NCI-H146 (cell line): ENCODE data around the gene KLHL42.

Experiments
- DNase-seq: peaks from one replicate; lab custom pipeline; 2025; lab: John Stamatoyannopoulos, UW

KLHL42 gene

DNA sequence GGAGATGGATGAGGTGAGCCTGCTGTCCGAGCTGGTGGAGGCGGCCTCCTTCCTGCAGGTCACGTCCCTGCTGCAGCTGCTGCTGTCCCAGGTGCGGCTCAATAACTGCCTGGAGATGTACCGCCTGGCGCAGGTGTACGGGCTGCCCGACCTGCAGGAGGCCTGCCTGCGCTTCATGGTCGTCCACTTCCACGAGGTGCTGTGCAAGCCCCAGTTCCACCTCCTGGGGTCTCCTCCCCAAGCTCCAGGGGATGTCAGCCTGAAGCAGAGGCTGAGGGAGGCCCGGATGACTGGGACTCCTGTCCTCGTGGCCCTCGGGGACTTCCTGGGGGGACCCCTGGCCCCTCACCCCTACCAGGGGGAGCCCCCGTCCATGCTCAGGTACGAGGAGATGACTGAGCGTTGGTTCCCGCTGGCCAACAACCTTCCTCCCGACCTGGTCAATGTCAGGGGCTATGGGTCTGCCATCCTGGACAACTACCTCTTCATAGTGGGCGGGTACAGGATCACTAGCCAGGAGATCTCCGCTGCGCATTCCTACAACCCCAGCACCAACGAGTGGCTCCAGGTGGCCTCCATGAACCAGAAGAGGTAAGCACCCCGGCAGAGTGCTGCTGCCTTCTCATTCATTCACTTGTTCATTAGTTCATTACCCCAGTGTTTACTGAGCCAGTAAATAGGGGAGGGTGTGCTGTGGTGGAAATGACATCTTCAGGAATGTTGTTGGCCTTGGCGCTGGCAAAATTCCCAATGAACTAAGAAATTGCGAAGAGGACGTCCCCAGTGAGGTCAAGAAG, 777 bp downstream of the KLHL42 start:
- peak; percentile 86 for DNase-seq

DNA sequence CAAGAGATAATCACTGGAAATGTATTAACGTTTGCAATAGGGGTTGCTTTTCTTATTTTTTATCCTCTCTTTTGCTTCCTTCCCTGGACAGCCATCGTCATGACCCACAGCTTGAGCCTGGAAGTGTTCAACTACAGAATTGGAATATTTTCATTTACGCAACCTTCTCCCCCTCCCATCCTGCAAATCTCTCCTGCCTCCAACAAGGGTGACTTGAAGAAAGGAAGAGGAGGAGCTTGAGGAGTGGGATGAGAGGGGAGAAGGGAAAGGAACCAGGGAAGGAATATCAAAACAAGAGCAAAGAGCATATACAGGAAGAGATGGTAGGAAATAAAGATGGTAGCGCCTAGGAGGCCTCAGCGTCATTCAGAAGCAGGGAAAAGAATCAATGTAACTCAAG, 1.6 kb downstream of the KLHL42 start:
- no peak for DNase-seq

DNA sequence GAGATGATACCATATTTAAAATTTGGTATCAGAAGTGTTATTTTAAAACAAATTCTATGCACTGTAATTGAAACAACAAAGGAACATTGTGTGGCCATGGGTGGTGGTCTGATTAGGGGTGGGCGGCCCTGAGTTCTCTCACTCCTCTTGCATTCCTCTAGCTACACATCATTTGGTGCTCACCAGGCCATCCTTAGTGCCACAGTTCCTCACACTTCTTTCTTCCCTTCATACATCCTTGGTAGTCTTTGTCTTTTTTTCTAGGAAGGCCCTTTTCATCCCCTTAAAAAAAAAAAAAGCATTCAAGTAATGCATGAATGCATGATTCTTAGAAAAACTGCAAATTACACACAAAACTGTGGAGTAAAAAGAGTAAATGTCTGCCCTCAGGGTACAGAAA, 2.4 kb downstream of the KLHL42 start:
- DNase-seq = no peak

DNA sequence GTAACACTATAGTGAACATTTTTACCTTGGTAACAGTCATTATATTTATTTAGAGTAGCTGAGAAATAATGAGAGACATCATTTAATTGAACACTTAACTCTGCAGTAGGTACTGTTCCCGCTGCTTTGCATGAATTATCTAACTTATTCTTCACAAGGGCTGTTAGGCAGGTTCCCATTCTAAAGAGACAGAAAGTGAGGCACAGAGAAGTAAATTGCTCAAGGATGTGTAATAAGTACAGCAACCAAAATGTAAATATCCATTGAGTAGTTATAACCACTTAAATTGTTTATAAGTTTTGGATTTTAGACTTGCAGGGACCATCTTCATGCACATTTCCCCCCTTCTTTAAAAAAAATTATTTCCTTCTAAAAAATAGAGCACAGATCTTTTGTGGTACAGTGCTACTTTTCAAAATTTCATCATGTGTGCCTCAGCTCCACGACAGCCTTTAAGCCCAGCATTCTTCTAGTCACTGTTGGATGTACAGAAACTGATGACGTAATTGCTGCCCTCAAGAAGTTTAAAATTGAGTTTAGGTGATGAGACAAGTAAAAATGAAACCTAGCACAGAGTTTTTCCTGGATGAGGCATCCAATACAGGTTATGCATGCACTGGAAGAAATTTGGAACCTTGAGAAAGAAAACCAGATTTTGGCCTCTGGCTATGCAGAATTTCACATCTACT, 6.0 kb downstream of the KLHL42 start:
- DNase-seq = peak; percentile 73

DNA sequence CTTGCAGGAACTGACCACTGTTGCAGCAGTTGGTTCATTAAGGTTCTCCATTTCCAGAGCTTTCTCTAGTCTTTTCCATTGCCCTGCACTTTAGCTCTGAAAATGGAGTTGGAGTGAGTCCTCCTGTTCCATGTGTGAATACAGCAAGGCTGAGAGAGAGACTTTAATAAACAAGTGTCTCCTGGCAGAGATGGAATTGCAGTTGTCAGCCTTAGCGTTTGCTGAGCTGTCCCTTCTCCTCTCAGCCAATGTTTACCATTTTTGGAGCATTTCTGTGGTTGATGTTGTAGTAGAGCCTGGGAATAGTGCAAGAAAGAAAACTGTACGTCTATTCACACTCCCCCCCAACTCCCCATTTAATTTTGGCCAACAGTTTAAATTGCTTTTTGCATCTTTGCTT, 7.5 kb downstream of the KLHL42 start:
- DNase-seq = no peak

DNA sequence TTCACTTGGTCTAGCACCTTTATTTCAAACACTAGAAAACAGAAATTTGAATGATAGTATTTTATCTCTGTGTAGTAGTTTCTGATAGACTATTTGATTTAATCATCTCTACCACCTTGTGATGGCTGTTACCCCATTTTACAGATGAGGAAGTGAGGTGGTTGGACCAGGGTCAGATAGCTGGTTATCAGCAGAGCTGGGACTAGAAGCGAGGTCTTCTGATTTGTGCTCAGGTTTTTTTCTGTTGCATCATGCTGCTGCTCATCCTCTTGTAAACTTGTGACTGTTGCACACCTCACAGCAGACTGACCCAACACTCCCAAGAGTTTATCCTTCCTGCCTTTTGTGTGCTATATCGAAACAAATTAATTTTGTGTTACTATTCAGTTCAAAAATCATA, 10.1 kb downstream of the KLHL42 start:
- no peak for DNase-seq

DNA sequence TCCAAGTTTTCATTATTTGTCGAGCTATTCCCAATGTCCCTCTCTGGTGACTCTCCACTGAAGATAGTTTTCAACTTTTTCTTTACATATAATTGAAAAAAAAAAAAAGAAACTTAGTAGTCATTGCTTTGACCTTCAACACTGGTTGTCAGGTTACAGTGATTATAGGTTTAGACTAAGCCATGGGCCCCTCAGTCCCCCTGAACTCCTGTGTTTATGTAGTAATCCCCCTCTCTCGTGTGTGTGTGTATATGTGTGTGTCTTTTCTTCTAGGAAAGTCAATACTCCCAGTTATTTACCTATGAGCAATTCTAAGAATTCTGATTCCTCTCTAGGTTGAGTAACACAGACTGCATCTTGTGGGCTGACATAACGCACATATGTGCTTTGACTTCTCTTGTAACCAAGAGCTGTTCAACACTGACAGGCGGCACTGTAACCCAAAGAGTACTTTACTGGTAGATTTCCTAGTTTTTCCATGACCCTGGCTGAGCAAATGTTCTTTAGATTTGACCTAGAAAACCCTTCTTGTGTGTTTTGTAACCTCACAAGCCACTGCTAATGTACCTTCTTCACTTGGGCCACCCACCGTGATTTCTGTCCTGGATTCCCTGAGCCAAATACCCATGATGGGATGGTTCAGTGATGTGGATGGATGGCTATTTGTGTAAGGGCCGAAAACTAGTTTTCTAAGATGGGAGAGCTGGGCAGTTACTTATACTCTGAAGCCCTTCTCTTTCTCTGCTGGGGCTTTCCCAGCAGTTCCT, 15.0 kb downstream of the KLHL42 start:
- no peak for DNase-seq

DNA sequence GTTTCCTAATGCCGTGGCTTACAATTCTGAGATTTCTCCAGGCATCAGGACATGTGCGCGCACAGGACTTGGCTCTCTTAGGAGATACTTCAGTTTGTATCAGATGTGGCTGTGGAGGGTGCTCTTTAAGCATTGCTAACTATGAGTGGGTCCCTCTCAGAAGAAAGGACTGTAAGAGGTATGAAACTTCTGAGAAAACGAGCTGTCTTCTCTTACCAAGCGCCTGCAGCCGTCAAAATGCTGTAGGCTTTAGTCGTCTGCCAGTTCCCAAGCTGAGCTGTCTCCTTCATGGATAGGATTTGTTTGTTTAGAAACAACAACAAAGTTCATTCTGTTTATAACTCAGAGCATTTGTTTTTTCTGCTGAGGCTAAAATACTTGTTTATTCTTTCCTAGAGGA, 16.1 kb downstream of the KLHL42 start:
- no peak for DNase-seq

DNA sequence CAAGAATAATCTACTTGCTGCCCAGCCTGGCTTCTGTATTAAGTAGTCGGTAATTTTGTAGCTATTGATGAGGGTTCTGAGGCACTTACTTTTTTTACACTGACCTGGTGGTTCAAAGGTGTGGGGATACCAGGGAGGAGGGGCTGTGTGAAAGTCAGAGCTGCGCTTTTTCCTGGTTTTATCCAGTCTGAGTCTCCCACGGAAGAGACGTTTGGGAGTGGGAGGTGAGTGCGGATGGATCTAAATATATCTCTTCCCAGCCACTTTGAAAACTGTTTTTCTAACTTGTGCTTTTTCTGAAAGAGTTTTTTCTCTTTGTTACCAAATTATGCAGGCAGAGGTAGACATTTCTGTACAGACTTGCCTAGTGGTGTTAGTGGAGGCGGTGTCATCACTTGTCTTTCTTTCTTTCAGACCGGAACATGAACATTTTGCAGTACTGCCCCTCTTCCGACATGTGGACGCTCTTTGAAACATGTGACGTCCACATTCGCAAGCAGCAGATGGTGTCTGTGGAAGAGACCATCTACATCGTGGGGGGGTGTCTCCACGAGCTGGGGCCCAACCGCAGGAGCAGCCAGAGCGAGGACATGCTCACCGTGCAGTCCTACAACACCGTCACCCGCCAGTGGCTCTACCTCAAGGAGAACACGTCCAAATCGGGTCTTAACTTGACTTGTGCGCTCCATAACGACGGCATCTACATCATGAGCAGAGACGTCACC, 17.4 kb downstream of the KLHL42 start:
- DNase-seq = no peak

DNA sequence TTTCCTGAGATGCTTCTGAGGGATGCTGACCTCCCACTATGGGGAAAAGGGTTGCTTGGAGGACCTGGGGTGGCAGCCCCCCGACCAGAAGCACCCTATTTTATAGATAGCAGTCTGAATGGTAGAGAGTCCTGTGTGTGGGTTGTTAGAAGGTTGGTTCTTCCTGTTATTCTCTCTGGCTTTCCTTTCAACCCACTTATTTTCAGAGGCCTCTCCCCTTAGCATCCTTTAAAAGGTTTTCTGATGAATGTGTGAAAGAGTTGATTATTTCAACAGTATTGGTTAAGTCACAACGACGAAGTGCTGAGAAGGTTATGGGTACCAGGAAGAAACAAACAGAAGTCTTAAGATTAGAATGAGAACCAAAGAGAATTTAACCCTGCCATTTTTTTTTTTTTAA, 20.8 kb downstream of the KLHL42 start:
- DNase-seq = no peak

DNA sequence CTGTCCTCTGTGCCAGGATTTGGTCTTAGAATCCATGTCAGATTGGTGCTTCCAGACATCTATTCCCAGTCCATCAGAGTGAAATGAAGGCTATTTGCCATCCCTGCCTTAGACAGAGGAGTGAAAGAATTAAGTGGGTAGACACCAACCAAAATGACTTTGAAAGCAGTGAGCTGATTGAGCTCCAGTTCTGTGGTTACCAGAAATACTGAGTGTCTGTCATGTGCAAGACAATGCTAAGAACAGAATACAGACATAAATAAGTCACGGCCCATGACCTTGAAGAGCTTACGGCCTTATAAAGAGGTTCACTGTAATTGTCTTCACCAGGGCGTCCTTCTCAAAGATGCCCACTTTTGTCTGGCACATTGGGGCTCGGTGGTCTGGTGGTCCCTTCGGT, 21.6 kb downstream of the KLHL42 start:
- DNase-seq = no peak

DNA sequence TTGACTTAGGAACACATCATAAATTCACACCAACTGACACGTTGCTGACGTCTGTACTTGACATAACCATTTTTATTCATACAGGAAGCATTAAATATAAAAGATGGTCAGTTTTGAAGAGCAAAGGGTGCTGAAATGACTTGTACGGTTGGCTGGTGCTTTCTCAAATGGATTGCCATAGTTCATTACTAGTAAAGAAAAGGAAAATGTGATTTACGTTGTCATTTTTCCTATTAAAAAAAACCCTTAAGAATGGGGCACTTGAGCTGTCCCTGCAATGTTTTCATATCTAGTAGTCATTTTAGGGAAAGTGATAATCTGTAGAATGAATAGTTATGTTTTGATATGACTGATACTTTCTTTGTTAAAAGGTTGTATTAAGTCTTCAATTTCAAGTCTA, 22.5 kb downstream of the KLHL42 start:
- no peak for DNase-seq

DNA sequence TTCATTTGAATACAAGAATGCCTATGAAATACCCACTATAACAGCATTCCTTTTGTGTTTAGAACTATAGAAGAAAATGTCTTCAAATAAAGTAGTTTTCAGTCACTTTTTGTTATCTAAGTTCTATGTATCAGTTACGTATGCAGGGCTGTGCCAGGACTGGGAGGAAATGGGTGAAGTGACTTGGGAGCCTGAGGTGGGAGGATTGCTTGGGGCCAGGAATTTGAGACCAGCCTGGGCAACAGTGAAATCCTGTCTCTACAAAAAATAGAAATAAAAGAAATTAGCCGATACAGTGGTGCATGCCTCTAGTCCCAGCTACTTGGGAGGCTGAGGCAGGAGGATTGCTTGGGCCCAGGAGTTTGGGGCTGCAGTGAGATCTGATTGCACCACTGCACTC, 22.9 kb downstream of the KLHL42 start:
- no peak for DNase-seq

DNA sequence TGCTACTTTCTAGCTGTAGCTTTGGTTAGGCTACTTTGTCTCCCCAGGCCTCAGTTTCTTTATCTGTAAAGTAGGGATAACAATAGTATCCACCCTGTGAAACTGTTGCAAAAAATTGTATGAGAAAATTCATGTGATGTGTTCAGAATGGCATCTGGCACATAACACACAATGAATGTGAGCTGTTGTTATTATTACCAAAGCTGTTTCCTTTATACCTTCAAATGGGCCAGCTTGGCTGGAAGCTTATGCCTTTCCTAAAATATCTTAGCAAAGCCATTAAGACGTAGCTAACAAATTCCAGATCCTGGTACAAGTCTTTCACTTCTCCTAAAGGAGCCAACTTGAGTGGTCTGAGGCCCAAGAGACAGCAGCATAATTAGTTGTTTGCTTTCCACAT, 25.2 kb downstream of the KLHL42 start:
- no peak for DNase-seq

DNA sequence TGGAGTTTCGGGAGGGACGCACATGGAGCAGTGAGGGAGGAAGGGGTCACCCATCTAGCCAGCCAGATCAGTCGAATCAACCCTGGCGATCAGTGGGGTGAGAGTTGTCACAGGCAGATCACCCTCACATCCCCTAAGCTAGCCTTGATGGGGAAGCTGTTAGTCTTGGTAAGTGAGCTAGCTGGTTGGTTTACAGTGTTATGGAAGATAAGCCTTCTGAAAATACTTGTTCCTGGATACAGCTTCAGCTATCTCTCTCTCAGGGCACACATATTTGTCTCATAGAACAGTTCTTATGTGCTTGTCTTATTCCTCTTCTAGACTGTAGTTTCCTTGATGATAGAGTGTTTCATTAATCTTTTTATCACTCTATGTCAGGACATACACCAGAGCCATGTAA, 26.2 kb downstream of the KLHL42 start:
- DNase-seq = no peak

DNA sequence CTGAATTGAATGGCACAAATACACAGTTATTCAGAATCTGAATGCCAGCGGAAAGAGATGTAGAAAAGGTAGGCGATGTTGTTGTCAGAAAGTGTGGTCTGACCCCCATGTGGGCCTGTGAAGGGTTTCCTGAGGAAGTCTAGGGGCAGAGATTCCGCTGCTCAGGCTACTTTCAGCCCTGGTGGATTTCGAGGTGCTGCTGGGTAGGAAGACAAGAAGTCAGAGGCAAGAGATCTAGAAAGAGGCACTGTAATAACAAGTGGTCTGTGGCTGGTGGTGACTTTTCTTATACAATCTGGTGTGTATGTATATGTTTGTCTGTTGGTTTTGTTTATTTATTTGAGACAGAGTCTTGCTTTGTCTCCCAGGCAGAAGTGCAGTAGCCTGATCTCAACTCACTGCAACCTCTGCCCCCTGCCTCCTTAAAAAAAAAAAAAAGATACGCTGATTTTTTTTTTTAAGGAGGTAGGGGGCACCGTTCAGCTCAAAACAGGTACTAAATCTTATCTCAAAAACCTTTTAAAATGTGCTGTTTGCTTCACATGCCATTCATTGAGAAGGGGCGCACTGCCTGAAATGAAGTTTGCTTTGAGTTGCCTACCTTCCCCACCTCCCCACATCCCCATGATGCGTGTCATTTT, 27.1 kb downstream of the KLHL42 start:
- DNase-seq = no peak

DNA sequence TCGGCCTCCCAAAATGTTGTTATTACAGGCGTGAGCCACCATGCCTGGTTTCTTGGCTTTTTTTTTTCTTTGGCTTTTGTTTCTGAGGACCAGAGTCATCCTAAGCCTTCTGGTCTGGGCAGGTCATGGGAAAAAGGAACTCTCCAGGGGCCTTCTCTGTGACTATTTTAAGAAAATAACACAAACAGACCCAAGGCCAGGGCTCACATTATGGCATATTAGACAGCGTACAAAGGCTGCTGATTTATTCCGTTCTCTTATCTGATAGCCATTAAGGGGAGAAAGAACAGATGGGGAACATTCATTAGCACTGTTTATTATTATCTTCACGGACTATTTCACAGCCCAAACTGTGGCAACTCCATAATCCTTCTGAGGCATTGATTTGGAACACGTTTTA, 28.8 kb downstream of the KLHL42 start:
- peak; percentile 50 for DNase-seq

DNA sequence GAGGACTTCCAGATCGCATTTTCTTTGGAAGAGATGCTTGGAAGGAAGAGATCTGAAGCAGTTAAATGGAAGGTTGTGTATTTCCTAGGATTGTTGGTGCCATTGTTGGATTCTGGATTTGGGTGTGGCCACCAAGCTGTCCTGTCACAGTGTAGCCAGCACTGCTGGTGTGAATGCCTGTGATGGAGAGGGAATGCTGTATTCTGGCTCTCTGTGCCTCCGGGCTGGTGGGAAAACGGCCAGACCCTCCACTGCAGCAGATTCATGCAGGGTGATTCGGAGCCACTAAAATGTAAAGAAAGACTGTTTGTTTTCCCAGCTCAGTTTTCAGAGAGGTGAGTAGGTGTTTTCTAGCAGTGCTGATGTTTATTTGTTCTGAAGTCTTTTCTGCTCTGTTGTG, 30.7 kb downstream of the KLHL42 start:
- no peak for DNase-seq

DNA sequence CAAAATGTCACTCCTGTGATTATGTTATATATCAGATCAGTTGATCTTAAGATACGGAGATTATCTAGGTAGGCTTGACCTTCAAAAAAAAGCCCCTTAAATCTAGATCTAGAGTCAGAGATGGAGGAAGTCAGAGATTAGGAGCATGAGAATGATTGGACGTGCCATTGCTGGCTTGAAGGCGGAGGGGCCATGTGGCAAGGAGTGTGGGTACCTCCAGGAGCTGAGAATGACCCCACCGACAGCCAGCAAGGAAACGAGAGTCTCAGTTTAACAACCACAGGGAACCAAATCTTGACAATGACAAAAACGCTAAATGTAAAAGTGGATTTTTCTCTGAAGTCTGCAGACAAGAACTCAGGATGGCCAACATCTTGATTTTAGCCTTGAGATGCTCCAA, 32.5 kb downstream of the KLHL42 start:
- DNase-seq = no peak

DNA sequence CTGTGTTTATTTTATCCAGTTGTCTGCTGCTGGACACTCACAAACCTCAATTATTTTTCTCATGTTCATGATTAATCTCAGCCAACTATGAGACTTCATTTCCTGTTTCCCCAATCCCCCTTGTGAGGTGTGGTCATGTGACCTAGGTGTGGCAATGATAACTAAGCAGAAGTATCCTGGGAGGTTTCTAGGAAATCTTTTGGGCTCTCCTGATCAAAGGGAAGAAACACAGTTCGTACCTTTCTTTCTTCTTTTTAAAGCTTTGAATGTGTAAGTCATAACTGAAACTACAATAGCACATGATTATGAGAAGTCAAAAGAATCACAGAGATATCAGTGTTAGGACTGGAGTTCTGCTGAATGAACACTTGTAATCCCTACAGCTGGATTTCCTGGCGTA, 34.4 kb downstream of the KLHL42 start:
- no peak for DNase-seq

DNA sequence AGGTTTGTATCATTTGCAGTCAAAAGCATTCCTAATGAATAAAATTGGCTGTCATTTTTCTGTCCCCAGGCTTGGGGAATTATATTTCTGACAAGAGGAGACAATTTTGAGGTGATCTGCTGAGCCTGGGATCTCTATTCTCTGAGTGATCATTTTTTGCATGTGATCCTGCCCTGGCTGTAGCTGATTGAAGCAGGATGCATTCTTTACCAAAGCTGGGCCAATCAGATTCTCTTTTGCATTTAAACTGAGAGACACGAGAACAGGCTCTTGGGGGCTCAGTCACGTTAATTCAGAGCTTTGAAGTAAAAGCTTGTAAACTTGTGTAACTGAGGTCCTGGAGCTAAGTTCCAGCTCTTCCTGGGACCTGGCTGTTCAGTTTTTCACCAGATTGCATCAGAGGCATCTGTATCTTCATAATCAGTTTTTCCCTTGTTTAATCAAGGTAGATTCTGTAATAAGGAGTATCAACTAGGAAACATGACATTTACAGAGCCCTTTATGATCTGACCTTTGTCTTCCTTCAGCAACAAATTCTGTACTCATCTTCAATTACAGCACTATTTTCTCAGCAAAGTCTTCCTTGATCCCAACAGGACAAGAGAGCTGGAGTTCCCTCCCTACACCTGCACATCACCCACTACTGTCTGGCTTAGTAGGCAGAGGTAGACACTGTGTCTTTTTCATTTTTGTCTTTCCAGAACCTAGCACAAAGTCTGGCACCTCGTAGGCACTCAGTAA, 35.0 kb downstream of the KLHL42 start:
- DNase-seq = no peak
